Measurements from ENCODE around the gene ABITRAM. TPM values are rescaled to one million over a fixed set of nuclear protein-coding genes. Genes with fewer than 3 reads are reported as not detected.
"Not testable (repeated sequence)": the region's sequence is repeated elsewhere in the genome, so short reads cannot be mapped to it uniquely, and the experiment has no call there.

ABITRAM gene
- total and polyA plus RNA-seq, 2 of the 13 experiments (the other 11 are each of a cell fraction or from before 2014, with no cell fraction given), result 10.2 to 21.6 TPM

DNA sequence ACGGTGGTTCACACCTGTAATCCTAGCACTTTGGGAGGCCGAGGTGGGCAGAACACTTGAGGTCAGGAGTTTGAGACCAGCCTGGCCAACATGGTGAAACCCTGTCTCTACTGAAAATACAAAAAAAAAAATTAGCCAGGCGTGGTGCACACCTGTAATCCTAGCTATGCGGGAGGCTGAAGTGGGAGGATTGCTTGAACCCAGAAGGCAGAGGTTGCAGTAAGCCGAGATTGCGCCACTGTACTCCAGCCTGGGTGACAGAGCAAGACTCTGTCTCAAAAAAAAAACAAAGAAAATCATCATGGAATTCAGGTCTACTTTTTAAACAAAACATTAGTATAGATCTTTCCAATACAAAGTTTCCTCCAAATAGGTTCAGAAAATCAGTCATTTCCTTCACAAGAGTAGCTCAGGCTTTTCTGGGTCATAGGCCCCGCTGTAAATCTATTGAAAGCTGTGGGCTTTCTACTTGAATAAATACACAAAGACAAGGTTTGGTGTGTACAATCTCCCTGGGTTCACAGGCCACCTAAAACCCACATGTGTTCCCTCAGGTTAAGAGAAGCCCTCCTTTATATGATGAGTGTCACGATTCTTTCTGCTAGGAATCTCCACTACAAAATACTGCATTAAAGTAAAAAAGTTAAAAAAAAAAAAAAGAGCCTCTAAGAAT lies 35.0 kb upstream of the ABITRAM start:
- H3K79me2 ChIP-seq (ENCODE audit: insufficient read depth, low read length); intact Hi-C loops (cut with micrococcal nuclease; ENCODE audit: unreplicated experiment); H3K9me3 ChIP-seq (ENCODE audit: low read length); H3K4me3 ChIP-seq (replicated peaks in 1 of 3; ENCODE audit: insufficient read depth in 1 of 3, low read depth in 2 of 3, low read length in 3 of 3); H2AFZ ChIP-seq (ENCODE audit: low read length); in situ Hi-C loops (cut with HindIII; ENCODE audit: extremely low pct_ligation_motif_present, low pct_unique_long_range_greater_than_20kb); FAIRE-seq; H4K20me1 ChIP-seq (ENCODE audit: insufficient read depth, low read length); H3K27me3 ChIP-seq (ENCODE audit: control insufficient read depth in 1 of 2, insufficient read depth in 2 of 2, low read length in 2 of 2); H3K4me2 ChIP-seq (ENCODE audit: low read depth, low read length); H3K9ac ChIP-seq (ENCODE audit: insufficient read depth, low read depth, low read length); CTCF ChIA-PET (ENCODE audit: low intra/inter-chr PET ratio, low total read pairs); TF ChIP-seq EP300 (CRISPR knock-in tag; IDR thresholded peaks at IDR 0.05; ENCODE audit: borderline replicate concordance); LCORL (IDR thresholded peaks at IDR 0.05); CREM (CRISPR knock-in tag; IDR thresholded peaks at IDR 0.05): not testable (repeated sequence)
- Histone ChIP-seq H3K4me1 (ENCODE audit: insufficient read depth, low read length) (peaks cover 66% of the 10 kb centered on the region), H3K27ac (ENCODE audit: extremely low read length, insufficient read depth, low read length) (peak overlapping the region; percentile 55), H3K36me3 (replicated peaks in 1 of 2; ENCODE audit: control insufficient read depth in 1 of 2, insufficient read depth in 2 of 2, low read length in 2 of 2) (peaks cover 13 to 86% of the 10 kb centered on the region in 2 experiments)
- POLR2A ChIA-PET, result interaction anchor here (1.2 to 3.2 kb wide), 3 partner anchors 9 to 30 kb away, joined by 4 to 20 read pairs (median 7); no protein-coding TSS in a partner anchor
- WGBS (ENCODE audit: low lambda C conversion rate), result 70% methylated on average over 8 of the region's 8 CpGs
- peak; percentile 27 for DNase-seq (ENCODE audit: low spot score)
- peak; percentile 53 for ATAC-seq
- BruUV-seq (replicated peaks), result TSS peak; percentile 4
- TF ChIP-seq PPARG (CRISPR knock-in tag; conservative IDR thresholded peaks at IDR 0.05), result peak; percentile 46; the same call in 1 of the 2 replicates
- TF ChIP-seq EP300 (IDR thresholded peaks at IDR 0.05; ENCODE audit: low read depth in 2 of 2, low read length in 2 of 2), result peak in 1 of 2 experiments; percentile 34; a peak in 2 of 4 replicates
- TF ChIP-seq RXRB (CRISPR knock-in tag; IDR thresholded peaks at IDR 0.05; ENCODE audit: borderline replicate concordance), result peak; percentile 41; the same call in 1 of the 2 replicates
- peak; percentile 87 for TF ChIP-seq ZNF460 (CRISPR knock-in tag; IDR thresholded peaks at IDR 0.05; ENCODE audit: borderline replicate concordance)
- TF ChIP-seq KDM1A (CRISPR knock-in tag; IDR thresholded peaks at IDR 0.05), result peak; percentile 36; the same call in 1 of the 2 replicates
- TF ChIP-seq ZNF770 (CRISPR knock-in tag; IDR thresholded peaks at IDR 0.05), result peak; percentile 95
- 0 out of 2 replicates have a peak, but pooled peaks have one; percentile 36 for TF ChIP-seq LCORL (CRISPR knock-in tag; IDR thresholded peaks at IDR 0.05)
- TF ChIP-seq, protein P1, sequence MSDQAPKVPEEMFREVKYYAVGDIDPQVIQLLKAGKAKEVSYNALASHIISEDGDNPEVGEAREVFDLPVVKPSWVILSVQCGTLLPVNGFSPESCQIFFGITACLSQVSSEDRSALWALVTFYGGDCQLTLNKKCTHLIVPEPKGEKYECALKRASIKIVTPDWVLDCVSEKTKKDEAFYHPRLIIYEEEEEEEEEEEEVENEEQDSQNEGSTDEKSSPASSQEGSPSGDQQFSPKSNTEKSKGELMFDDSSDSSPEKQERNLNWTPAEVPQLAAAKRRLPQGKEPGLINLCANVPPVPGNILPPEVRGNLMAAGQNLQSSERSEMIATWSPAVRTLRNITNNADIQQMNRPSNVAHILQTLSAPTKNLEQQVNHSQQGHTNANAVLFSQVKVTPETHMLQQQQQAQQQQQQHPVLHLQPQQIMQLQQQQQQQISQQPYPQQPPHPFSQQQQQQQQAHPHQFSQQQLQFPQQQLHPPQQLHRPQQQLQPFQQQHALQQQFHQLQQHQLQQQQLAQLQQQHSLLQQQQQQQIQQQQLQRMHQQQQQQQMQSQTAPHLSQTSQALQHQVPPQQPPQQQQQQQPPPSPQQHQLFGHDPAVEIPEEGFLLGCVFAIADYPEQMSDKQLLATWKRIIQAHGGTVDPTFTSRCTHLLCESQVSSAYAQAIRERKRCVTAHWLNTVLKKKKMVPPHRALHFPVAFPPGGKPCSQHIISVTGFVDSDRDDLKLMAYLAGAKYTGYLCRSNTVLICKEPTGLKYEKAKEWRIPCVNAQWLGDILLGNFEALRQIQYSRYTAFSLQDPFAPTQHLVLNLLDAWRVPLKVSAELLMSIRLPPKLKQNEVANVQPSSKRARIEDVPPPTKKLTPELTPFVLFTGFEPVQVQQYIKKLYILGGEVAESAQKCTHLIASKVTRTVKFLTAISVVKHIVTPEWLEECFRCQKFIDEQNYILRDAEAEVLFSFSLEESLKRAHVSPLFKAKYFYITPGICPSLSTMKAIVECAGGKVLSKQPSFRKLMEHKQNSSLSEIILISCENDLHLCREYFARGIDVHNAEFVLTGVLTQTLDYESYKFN (CRISPR knock-in tag; conservative IDR thresholded peaks at IDR 0.05), result peak; percentile 77
- 0 out of 2 replicates have a peak, but pooled peaks have one; percentile 33 for TF ChIP-seq FOXA3 (CRISPR knock-in tag; IDR thresholded peaks at IDR 0.05)
- peak; percentile 38; the same call in 1 of the 2 replicates for TF ChIP-seq ZBTB38 (CRISPR knock-in tag; IDR thresholded peaks at IDR 0.05)
- peak; percentile 45; the same call in 1 of the 2 replicates for TF ChIP-seq SALL1 (CRISPR knock-in tag; IDR thresholded peaks at IDR 0.05)
- TF ChIP-seq SAP130 (CRISPR knock-in tag; IDR thresholded peaks at IDR 0.05; ENCODE audit: low read depth), result peak; percentile 27; the same call in 1 of the 2 replicates
- 0 out of 2 replicates have a peak, but pooled peaks have one; percentile 18 for TF ChIP-seq CREM (IDR thresholded peaks at IDR 0.05)
- TF ChIP-seq ZMYM4 (CRISPR knock-in tag; IDR thresholded peaks at IDR 0.05), result 0 out of 2 replicates have a peak, but pooled peaks have one; percentile 17
- peak; percentile 32; the same call in 1 of the 2 replicates for TF ChIP-seq NR2F2 (IDR thresholded peaks at IDR 0.05; ENCODE audit: borderline replicate concordance, low read depth)
